ENCODE data around the gene EDC3. TPM values are rescaled to one million over a fixed set of nuclear protein-coding genes. Genes with fewer than 3 reads are reported as not detected.

The EDC3 gene
- total and polyA plus RNA-seq, 2 experiments from 2014 or later, result 13.8 to 26.5 TPM

DNA sequence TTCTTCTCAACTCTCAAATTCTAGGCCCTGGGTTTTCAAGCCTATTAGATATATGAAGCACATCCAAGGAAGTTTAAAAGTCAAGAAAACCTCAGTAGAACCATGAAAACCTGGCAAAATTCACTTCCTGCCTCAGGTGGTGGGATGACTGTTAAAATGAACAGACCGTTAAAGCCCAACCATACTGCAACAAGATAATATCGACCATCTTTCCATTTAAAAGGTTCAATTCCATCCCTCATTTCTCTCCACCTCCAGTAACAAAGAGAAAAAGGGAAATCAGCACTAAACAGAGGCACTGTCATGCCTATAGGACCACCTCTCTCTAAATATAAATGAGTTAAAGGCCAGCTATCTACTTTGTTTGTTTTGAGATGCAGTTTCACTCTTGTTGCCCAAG lies 31.2 kb downstream of the EDC3 start (continued):
- TF ChIP-seq EZH2phosphoT487 (IDR thresholded peaks at IDR 0.05; ENCODE audit: unreplicated experiment) (no peak), REST (IDR thresholded peaks at IDR 0.05; ENCODE audit: unreplicated experiment) (no peak)

DNA sequence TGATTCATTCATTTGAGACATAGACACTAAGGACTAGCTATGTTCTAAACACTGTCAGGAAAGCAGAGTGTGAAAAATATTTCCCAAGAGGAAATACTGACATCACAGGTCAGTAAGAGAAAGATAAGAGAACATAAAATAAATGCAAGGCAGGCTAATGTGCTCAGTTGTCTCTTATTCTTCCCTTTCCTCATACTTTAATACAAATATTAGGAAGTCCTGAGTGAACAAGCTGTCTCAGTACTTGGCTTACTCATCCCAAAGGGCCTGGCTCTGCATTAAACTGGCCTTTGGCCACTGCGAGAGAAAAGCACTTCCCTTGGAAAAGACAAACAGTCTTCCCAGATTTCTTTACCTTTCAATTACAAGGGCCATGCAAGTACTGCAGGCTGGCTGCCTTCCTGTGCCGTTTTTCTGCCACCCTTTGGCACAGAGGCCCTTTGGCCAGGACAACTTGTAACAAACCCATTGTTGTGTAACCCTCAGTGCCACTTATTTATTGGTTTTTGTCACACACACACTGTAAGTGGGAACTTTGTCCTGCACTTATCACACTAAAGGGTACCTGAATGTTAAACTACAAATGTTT lies 31.7 kb downstream of the EDC3 start:
- H3K4me3 Mint-ChIP-seq, result no peak overlapping the region
- Histone ChIP-seq H3K27ac (ENCODE audit: low read depth) (no peak overlapping the region), H2AFZ (no peak overlapping the region), H3K4me3 (no peak overlapping the region), H4K20me1 (replicated peaks; ENCODE audit: insufficient read depth) (peaks cover 14% of the 10 kb centered on the region), H3F3A (replicated peaks; ENCODE audit: low read depth) (no peaks in the 10 kb centered on the region), H3K79me2 (replicated peaks; ENCODE audit: insufficient read depth) (peaks cover 15% of the 10 kb centered on the region; the same call in 1 of the 2 replicates), H3K9me2 (ENCODE audit: insufficient read depth) (no peaks in the 10 kb centered on the region), H3K4me1 (ENCODE audit: insufficient read depth) (no peaks in the 10 kb centered on the region), H3K27me3 (ENCODE audit: insufficient read depth) (no peaks in the 10 kb centered on the region), H3K36me3 (ENCODE audit: insufficient read depth) (no peaks in the 10 kb centered on the region), H3K4me2 (no peak overlapping the region)
- no peaks in the 10 kb centered on the region for H3K9me3 Mint-ChIP-seq
- H3K36me3 Mint-ChIP-seq (ENCODE audit: low read depth), result no peaks in the 10 kb centered on the region; the same call in 2 of the 3 replicates
- H3K4me1 Mint-ChIP-seq, result peaks cover 4% of the 10 kb centered on the region; the same call in 2 of the 3 replicates
- TF ChIP-seq, protein P1, sequence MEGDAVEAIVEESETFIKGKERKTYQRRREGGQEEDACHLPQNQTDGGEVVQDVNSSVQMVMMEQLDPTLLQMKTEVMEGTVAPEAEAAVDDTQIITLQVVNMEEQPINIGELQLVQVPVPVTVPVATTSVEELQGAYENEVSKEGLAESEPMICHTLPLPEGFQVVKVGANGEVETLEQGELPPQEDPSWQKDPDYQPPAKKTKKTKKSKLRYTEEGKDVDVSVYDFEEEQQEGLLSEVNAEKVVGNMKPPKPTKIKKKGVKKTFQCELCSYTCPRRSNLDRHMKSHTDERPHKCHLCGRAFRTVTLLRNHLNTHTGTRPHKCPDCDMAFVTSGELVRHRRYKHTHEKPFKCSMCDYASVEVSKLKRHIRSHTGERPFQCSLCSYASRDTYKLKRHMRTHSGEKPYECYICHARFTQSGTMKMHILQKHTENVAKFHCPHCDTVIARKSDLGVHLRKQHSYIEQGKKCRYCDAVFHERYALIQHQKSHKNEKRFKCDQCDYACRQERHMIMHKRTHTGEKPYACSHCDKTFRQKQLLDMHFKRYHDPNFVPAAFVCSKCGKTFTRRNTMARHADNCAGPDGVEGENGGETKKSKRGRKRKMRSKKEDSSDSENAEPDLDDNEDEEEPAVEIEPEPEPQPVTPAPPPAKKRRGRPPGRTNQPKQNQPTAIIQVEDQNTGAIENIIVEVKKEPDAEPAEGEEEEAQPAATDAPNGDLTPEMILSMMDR (conservative IDR thresholded peaks at IDR 0.05; ENCODE audit: low read depth in 2 of 2), result no peak
- TF ChIP-seq ZNF462 (CRISPR knock-in tag; IDR thresholded peaks at IDR 0.05), result no peak
- TF ChIP-seq EZH2phosphoT487 (IDR thresholded peaks at IDR 0.05; ENCODE audit: unreplicated experiment), result no peak
- no peak for TF ChIP-seq ZNF331 (CRISPR knock-in tag; IDR thresholded peaks at IDR 0.05; ENCODE audit: low read depth)
- TF ChIP-seq STAT1 (IDR thresholded peaks at IDR 0.05; ENCODE audit: unreplicated experiment), result no peak
- TF ChIP-seq JUNB (IDR thresholded peaks at IDR 0.05; ENCODE audit: unreplicated experiment), result no peak
- TF ChIP-seq EZH2 (IDR thresholded peaks at IDR 0.05; ENCODE audit: low read depth, unreplicated experiment), result no peak
- TF ChIP-seq CREB1 (CRISPR knock-in tag; IDR thresholded peaks at IDR 0.05; ENCODE audit: low read depth), result no peak
- TF ChIP-seq POLR2AphosphoS5 (IDR thresholded peaks at IDR 0.05; ENCODE audit: low read depth), result no peak
- no peak for ATAC-seq
- no peak overlapping the region; the same call in 1 of the 2 replicates for H3K27ac Mint-ChIP-seq
- no peak for DNase-seq (ENCODE audit: low spot score)
- no peaks in the 10 kb centered on the region for H3K27me3 Mint-ChIP-seq (ENCODE audit: insufficient read depth, low read depth, poor library complexity)

Measured in GM23338 (cell line).